ENCODE measurements around the gene DCC.

DNA sequence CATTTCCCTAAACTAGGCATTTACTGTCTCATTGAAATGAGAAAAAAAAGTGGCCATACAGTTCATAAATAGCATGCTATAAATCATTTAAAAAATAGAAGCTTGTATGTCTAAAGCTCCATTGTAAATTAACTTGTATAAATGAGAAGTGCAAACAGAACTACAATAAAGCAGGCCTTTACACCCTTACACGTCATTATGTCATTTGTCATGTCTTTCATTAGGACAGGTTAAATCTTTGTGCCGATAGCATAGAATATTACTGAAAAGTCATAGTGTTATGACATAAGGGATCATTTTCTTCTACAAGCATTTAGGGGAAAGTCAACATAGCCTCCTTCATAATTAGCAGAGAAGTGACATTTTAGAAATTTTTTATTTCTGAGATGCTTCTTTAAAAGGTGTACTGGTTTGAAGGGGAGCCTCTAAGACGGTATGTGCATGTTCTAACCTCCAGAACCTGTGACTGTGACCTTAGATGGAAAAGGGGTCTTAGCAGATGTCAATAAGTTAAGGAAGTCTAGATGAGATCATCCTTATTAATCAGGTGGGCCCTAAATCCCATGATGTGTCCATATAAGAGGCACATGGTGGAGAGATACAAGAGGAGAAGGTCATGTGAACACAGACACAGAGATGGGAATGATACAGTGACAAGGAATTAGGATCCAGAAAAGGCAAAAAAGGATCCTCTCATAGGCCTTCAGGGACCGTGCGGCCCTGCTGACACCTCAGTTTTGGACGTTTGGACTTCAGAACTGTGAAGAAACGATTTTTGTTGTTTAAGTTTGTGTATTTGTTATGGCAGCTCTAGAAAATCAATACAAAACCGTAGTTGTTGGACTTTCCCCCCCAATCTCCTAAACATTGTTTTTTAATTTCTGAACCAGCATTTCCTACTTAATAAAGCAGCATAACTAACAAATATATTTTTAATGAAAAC is 1020.8 kb downstream of the DCC start:
- TF ChIP-seq, protein P1, sequence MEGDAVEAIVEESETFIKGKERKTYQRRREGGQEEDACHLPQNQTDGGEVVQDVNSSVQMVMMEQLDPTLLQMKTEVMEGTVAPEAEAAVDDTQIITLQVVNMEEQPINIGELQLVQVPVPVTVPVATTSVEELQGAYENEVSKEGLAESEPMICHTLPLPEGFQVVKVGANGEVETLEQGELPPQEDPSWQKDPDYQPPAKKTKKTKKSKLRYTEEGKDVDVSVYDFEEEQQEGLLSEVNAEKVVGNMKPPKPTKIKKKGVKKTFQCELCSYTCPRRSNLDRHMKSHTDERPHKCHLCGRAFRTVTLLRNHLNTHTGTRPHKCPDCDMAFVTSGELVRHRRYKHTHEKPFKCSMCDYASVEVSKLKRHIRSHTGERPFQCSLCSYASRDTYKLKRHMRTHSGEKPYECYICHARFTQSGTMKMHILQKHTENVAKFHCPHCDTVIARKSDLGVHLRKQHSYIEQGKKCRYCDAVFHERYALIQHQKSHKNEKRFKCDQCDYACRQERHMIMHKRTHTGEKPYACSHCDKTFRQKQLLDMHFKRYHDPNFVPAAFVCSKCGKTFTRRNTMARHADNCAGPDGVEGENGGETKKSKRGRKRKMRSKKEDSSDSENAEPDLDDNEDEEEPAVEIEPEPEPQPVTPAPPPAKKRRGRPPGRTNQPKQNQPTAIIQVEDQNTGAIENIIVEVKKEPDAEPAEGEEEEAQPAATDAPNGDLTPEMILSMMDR (conservative IDR thresholded peaks at IDR 0.05; ENCODE audit: low read depth in 2 of 2), result no peak
- TF ChIP-seq, protein P2, sequence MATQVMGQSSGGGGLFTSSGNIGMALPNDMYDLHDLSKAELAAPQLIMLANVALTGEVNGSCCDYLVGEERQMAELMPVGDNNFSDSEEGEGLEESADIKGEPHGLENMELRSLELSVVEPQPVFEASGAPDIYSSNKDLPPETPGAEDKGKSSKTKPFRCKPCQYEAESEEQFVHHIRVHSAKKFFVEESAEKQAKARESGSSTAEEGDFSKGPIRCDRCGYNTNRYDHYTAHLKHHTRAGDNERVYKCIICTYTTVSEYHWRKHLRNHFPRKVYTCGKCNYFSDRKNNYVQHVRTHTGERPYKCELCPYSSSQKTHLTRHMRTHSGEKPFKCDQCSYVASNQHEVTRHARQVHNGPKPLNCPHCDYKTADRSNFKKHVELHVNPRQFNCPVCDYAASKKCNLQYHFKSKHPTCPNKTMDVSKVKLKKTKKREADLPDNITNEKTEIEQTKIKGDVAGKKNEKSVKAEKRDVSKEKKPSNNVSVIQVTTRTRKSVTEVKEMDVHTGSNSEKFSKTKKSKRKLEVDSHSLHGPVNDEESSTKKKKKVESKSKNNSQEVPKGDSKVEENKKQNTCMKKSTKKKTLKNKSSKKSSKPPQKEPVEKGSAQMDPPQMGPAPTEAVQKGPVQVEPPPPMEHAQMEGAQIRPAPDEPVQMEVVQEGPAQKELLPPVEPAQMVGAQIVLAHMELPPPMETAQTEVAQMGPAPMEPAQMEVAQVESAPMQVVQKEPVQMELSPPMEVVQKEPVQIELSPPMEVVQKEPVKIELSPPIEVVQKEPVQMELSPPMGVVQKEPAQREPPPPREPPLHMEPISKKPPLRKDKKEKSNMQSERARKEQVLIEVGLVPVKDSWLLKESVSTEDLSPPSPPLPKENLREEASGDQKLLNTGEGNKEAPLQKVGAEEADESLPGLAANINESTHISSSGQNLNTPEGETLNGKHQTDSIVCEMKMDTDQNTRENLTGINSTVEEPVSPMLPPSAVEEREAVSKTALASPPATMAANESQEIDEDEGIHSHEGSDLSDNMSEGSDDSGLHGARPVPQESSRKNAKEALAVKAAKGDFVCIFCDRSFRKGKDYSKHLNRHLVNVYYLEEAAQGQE (IDR thresholded peaks at IDR 0.05; ENCODE audit: unreplicated experiment), result no peak
- TF ChIP-seq POLR2AphosphoS5 (IDR thresholded peaks at IDR 0.05; ENCODE audit: low read depth) (no peak), EZH2 (IDR thresholded peaks at IDR 0.05; ENCODE audit: low read depth, unreplicated experiment) (no peak), ZNF331 (CRISPR knock-in tag; IDR thresholded peaks at IDR 0.05; ENCODE audit: low read depth) (no peak), ZNF114 (CRISPR knock-in tag; IDR thresholded peaks at IDR 0.05) (no peak), CREB1 (CRISPR knock-in tag; IDR thresholded peaks at IDR 0.05; ENCODE audit: low read depth) (no peak), ZNF462 (CRISPR knock-in tag; IDR thresholded peaks at IDR 0.05) (no peak), NANOG (IDR thresholded peaks at IDR 0.05; ENCODE audit: borderline replicate concordance) (no peak), EZH2phosphoT487 (IDR thresholded peaks at IDR 0.05; ENCODE audit: unreplicated experiment) (no peak), STAT1 (IDR thresholded peaks at IDR 0.05; ENCODE audit: unreplicated experiment) (no peak), JUNB (IDR thresholded peaks at IDR 0.05; ENCODE audit: unreplicated experiment) (no peak)
- TF ChIP-seq, protein P3, sequence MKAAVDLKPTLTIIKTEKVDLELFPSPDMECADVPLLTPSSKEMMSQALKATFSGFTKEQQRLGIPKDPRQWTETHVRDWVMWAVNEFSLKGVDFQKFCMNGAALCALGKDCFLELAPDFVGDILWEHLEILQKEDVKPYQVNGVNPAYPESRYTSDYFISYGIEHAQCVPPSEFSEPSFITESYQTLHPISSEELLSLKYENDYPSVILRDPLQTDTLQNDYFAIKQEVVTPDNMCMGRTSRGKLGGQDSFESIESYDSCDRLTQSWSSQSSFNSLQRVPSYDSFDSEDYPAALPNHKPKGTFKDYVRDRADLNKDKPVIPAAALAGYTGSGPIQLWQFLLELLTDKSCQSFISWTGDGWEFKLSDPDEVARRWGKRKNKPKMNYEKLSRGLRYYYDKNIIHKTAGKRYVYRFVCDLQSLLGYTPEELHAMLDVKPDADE (IDR thresholded peaks at IDR 0.05), result no peak

All from GM23338 (cell line).